GM21367 (cell line): ENCODE measurements around the gene ZSCAN22.
"Not testable (repeated sequence)": the region's sequence is repeated elsewhere in the genome, so short reads cannot be mapped to it uniquely, and the experiment has no call there.

Experiments
- ATAC-seq: cut with Tn5 transposase; IDR thresholded peaks from one replicate; pipeline ENCODE4 v1.9.1; 2021; ENCODE audit not compliant: unreplicated experiment

ZSCAN22 gene

GRCh38 chr19:58317476-58318072 is 9.2 kb upstream of the ZSCAN22 start:
- no peak for ATAC-seq

DNA sequence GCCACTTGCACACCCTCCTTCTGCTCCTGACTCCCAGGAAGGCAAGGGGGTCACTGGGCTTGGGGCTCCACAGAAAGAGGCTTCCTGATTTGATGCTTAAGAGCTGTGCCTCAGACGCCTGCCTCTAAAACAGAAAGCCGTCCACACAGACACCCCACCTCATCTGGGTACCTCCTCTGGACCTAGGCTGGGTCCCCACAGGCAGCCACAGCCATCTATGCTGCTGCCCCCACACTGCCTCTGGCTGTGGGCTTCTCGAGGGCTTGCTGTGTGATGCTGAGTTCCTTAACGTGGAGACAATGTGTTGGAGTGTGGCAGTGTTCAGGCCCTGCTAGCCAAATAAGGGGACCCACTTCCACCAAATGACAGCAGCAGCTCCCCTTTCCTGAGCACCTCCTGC is 8.5 kb upstream of the ZSCAN22 start:
- no peak for ATAC-seq

GRCh38 chr19:58319241-58319640 is 7.6 kb upstream of the ZSCAN22 start:
- ATAC-seq = no peak

DNA sequence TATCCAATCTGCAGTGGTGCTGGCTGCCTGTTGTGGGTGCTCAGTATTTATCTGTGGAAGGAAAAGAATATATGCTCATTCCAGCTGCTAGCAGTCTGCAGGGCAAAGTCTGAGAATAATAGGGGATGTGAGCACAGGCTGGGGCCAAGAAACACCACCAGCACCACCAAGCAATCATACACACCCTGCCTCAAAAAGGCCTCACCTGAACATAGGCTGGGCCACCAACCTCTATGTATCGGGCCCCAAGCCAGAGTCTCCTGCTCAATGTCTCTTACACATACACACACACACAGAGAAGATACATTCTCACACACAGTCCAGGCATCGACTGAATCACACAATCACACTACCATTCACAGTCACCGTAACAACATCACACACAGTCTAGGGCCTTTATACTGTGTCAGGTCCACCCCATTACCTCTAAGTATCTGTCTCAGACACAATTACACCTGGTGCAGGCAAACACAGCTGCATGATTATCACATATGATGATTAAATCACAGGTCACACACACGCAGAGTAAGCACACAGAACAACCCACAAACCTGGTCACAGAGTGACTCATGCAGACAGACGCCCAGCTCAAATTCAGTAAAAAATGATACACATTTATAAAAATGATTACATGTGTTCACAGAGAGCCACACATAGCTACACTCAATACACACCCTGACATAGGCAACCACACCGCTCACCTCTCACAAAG is 1.3 kb upstream of the ZSCAN22 start:
- ATAC-seq = no peak

DNA sequence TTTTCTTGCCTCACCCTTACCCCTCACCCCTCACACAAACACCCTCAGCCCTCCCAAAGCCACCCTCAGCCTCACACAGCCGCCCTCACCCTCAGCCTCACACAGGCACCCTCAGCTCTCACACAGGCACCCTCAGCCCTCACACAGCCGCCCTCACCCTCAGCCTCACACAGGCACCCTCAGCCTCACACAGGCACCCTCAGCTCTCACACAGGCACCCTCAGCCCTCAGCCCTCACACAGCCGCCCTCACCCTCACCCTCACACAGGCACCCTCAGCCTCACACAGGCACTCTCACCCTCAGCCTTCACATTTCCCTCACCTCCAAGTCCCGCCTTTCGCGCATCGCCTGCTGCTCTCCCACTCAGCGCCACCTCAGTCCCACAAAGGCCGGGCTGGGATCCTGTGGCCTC is 287 bp upstream of the ZSCAN22 start:
- no peak for ATAC-seq

- no peak for ATAC-seq
These were observed 2.2 kb downstream of the ZSCAN22 start for GRCh38 chr19:58328999-58329398.

GRCh38 chr19:58330458-58330857 is 3.7 kb downstream of the ZSCAN22 start:
- ATAC-seq = no peak

DNA sequence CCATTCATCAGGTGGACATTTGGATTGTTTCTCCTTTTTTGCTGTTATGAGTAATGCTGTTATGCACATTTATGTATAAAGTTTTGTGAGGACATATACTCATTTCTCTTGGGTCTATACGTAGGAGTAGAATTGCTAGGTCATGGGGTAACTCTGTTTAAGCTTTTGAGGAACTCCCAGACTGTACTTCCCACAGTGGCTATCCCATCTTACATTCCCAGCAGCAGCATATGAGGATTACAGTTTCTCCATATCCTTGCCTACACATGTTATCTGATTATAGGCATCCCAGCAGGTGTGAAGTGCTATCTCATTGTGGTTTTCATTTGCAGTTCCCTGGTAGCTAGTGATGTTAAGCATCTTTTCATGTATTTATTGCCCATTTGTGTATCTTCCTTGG is 5.9 kb downstream of the ZSCAN22 start:
- no peak for ATAC-seq

DNA sequence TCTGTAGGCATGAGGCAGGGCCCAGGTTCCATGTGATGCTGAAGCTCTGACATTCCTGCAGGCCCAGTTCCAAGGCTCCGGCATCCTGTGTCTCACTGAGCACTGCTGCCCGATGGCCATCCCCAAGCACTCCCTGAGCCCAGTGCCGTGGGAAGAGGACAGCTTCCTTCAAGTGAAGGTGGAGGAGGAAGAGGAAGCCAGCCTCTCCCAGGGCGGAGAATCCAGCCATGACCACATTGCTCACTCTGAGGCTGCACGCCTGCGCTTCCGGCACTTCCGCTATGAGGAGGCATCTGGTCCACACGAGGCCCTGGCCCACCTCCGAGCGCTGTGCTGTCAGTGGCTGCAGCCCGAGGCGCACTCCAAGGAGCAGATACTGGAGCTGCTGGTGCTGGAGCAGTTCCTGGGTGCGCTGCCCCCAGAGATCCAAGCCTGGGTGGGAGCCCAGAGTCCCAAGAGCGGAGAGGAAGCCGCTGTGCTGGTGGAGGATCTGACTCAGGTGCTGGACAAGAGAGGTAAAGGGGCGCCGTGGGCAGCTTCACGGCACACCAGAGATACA is 8.0 kb downstream of the ZSCAN22 start:
- ATAC-seq = no peak

DNA sequence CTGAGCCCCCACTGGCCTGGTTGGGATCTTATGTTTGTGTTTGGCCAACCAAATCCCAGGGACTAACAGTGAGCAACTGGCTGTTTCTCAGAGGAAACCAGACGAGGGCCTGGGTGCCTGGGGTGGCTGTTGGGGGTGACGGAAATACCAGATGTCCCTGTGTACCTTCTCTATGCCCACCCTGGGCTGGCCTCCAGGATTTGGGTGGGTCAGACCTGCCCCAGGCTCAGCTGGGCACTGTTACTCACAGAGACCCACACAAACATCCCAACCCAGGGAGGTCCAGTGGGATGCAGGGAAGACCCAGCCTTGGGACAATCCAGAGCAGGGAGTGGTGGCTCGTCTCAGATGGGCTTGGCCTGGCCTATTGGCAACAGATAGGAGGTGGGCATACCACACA is 8.8 kb downstream of the ZSCAN22 start:
- ATAC-seq = no peak

GRCh38 chr19:58336216-58336615 is 9.4 kb downstream of the ZSCAN22 start:
- ATAC-seq = no peak

GRCh38 chr19:58336820-58337219 is 10.0 kb downstream of the ZSCAN22 start:
- ATAC-seq = no peak

- no peak for ATAC-seq
These were observed 11.5 kb downstream of the ZSCAN22 start for GRCh38 chr19:58338336-58338735.

DNA sequence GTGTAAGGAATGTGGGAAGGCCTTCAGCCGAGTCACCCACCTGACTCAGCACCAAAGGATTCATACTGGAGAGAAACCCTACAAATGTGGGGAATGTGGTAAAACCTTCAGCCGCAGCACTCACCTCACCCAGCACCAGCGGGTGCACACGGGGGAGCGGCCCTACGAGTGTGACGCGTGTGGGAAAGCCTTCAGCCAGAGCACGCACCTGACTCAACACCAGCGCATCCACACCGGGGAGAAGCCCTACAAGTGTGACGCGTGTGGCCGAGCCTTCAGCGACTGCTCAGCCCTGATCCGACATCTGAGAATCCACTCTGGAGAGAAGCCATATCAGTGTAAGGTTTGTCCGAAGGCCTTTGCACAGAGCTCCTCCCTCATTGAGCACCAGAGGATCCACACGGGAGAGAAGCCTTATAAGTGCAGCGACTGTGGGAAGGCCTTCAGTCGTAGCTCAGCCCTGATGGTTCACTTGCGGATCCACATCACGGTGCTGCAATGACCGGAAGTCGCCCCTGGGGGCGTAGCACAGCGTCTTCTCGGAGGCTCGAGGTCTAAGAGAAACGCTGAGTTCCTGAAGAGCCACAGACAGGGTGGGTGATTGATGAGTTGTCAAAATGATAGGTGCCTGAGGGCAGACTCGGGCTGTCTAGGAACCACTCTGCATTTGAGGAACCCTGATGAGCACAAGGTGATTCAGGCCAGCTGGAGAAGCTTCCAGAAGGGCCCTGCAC is 12.2 kb downstream of the ZSCAN22 start:
- ATAC-seq = no peak

DNA sequence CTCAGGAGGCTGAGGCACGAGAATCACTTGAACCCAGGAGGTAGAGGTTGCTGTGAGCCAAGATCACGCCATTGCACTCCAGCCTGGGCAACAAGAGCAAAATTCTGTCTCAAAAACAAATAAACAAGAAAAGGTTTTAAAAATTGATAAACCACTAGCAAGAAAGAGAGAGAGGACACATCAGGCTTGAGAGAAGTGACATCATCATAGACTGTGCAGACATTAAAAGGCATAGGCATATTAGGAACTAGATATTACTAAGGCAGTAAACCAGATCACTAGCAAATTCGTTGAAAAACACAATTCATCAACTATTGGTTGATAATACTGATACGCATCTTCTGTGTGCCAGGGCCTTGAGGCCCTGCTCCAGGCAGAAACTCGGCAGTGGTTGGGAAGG is 18.8 kb downstream of the ZSCAN22 start:
- no peak for ATAC-seq

DNA sequence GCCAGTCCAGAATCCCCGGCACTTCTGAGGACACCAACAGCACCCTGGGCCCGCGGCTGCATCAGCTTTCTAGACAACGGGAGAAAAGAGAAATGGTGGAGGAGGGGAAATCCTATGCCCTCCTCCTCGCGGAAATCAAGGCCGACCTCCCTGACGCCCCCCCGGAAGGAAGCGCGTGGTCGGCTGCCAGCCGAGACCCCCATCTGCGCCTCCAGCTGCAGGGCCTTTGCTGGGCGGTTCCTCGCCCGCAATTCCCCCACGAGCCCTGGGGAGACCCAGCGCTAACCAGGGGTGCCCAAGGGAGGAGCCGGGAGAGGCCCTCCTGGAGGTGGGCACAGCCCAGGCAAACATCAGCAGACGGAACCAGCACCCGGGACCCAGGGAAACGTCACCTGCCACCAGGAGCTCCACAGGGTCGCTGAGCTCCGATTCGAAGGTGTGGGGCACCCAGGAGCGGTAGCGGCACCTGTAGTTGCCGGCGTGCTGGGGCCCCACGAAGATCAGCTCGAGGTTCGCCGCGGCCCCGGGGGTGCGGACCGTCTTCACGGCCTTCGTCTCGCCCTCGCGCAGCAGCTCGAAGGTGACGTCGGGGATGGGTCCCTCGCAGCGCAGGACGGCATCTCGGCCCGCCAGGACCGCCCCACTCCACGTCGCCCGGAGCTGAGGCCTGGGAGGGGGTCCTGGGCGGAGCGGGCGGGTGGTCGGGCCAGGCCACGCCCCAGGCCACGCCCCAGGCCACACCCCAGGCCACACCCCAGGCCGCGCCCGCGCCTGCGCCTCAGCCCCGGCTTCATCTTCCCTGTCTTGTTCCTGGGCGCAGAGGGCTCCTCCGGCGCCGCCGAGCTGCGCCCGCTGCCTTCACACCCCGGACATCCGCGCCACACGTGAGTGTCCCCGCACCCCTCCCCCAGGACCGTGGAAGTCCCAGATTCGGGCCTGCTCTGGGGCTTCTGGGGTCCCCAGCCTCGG is 20.5 kb downstream of the ZSCAN22 start:
- ATAC-seq = peak; percentile 73

GRCh38 chr19:58348080-58348479 is 21.3 kb downstream of the ZSCAN22 start:
- ATAC-seq = not testable (repeated sequence)

DNA sequence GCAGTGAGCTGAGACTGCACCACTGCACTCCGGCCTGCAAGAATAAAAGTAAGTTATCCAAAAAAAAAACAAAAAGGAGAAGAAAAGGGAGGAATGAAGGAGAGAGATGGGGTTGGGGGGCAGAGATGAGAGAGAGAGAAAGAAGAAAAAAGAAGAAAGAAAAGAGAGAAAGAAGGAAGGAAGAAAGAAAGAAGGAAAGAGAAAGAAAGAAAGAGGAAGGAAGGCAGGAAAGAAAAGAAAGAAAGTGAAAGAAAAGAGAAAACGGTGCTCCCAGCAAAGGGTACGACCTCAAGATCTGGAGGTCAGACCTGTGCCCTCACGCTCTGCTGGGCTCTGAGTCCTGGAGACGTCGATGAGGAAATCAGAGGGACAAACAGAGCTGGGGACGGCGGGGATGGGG is 22.8 kb downstream of the ZSCAN22 start:
- ATAC-seq = no peak

DNA sequence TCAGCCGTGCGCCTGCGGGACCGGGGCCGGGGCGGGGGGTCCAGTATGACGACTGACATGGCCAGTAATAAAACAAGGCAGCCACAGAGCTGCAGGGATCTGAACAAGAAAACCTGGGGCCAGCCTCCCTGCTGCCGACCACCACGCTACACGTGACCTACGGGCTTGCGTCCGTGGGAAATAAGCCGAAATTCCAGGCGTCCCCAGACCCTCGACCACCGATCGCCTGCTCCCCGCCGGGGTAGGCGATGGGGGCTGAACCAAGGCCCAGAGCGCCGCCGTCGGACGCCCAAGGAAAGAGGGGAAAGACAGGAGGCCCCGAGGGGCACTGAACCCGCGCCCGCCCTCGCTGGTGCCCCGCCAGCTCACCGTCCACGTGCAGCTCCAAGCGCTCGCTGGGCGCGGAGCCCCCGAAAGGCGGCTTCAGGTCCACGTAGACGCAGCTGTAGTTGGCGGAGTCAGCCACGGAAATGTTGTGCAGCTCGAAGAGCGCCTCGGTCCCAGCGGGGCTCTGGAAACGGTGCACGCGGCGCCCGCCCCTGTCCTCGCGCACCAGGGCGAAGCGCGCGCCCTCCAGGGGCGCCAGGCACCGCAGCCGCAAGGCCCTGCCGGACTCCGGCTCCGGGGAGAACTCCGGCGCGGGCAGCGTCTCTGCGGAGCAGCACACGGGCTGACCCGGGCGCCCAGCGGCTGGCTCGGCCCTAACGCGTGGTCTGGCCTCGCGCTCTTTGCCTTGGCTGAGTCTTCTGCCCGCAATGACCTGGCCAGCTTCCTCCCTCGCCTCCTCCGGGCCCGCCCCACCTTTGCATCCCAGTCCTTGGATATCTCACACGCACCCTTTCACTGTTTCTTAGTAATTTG is 23.4 kb downstream of the ZSCAN22 start:
- ATAC-seq = no peak
